Measurements from ENCODE around the gene ZW10. TPM values are rescaled to one million over a fixed set of nuclear protein-coding genes. Genes with fewer than 3 reads are reported as not detected.
"Not testable (repeated sequence)": the region's sequence is repeated elsewhere in the genome, so short reads cannot be mapped to it uniquely, and the experiment has no call there.

The ZW10 gene
- polyA plus RNA-seq, 2 donors, result 2.6 to 8.3 TPM

GRCh38 chr11:113796663-113797259 is 23.3 kb upstream of the ZW10 start:
- Histone ChIP-seq H3K4me3 (ENCODE audit: low read depth in 1 of 2, low read length in 2 of 2) (no peak overlapping the region), H3K27ac (ENCODE audit: low read depth in 2 of 2, low read length in 1 of 2) (no peak overlapping the region), H3K36me3 (ENCODE audit: control insufficient read depth in 2 of 2, insufficient read depth in 2 of 2, low read length in 1 of 2) (peaks cover 0 to 4% of the 10 kb centered on the region in 2 donors), H3K4me1 (ENCODE audit: control insufficient read depth in 2 of 2, insufficient read depth in 2 of 2, low read length in 1 of 2) (no peaks in the 10 kb centered on the region), H3K9me3 (ENCODE audit: control insufficient read depth in 2 of 2, insufficient read depth in 1 of 2, low read depth in 1 of 2, low read length in 1 of 2) (no peaks in the 10 kb centered on the region), H3K27me3 (ENCODE audit: control insufficient read depth in 1 of 2, insufficient read depth in 2 of 2, low read length in 2 of 2) (no peaks in the 10 kb centered on the region)
- 64 to 66% methylated on average over 3 of the region's 3 CpGs for WGBS, 2 donors

- no peaks in the 10 kb centered on the region for H3K27me3 ChIP-seq (ENCODE audit: control insufficient read depth in 1 of 2, insufficient read depth in 2 of 2, low read length in 2 of 2)
- H3K36me3 ChIP-seq (ENCODE audit: control insufficient read depth in 2 of 2, insufficient read depth in 2 of 2, low read length in 1 of 2), result no peaks in the 10 kb centered on the region
- H3K4me3 ChIP-seq (ENCODE audit: low read depth in 1 of 2, low read length in 2 of 2), result no peak overlapping the region
- 87 to 90% methylated on average over 35 of the region's 35 CpGs for WGBS, 2 donors
- H3K4me1 ChIP-seq (ENCODE audit: control insufficient read depth in 2 of 2, insufficient read depth in 2 of 2, low read length in 1 of 2), result no peaks in the 10 kb centered on the region
- no peaks in the 10 kb centered on the region for H3K9me3 ChIP-seq (ENCODE audit: control insufficient read depth in 2 of 2, insufficient read depth in 1 of 2, low read depth in 1 of 2, low read length in 1 of 2)
- no peak overlapping the region for H3K27ac ChIP-seq (ENCODE audit: low read depth in 2 of 2, low read length in 1 of 2)
These were observed 16.3 kb upstream of the ZW10 start for GRCh38 chr11:113789675-113790320.

GRCh38 chr11:113789016-113789415 is 15.5 kb upstream of the ZW10 start:
- H3K4me3 ChIP-seq (ENCODE audit: low read depth in 1 of 2, low read length in 2 of 2); H3K36me3 ChIP-seq (ENCODE audit: control insufficient read depth in 2 of 2, insufficient read depth in 2 of 2, low read length in 1 of 2); H3K27me3 ChIP-seq (ENCODE audit: control insufficient read depth in 1 of 2, insufficient read depth in 2 of 2, low read length in 2 of 2); H3K9me3 ChIP-seq (ENCODE audit: control insufficient read depth in 2 of 2, insufficient read depth in 1 of 2, low read depth in 1 of 2, low read length in 1 of 2); H3K27ac ChIP-seq (ENCODE audit: low read depth in 2 of 2, low read length in 1 of 2); H3K4me1 ChIP-seq (ENCODE audit: control insufficient read depth in 2 of 2, insufficient read depth in 2 of 2, low read length in 1 of 2): not testable (repeated sequence)
- 90% methylated on average over 22 of the region's 22 CpGs for WGBS, 2 donors

- Histone ChIP-seq H3K36me3 (ENCODE audit: control insufficient read depth in 2 of 2, insufficient read depth in 2 of 2, low read length in 1 of 2) (no peaks in the 10 kb centered on the region), H3K4me3 (ENCODE audit: low read depth in 1 of 2, low read length in 2 of 2) (no peak overlapping the region), H3K4me1 (ENCODE audit: control insufficient read depth in 2 of 2, insufficient read depth in 2 of 2, low read length in 1 of 2) (no peaks in the 10 kb centered on the region), H3K9me3 (ENCODE audit: control insufficient read depth in 2 of 2, insufficient read depth in 1 of 2, low read depth in 1 of 2, low read length in 1 of 2) (no peaks in the 10 kb centered on the region), H3K27ac (ENCODE audit: low read depth in 2 of 2, low read length in 1 of 2) (no peak overlapping the region), H3K27me3 (ENCODE audit: control insufficient read depth in 1 of 2, insufficient read depth in 2 of 2, low read length in 2 of 2) (no peaks in the 10 kb centered on the region)
- 55 to 56% methylated on average over 1 of the region's 1 CpG for WGBS, 2 donors
These were observed 8.6 kb upstream of the ZW10 start for GRCh38 chr11:113782134-113782533.

- 63 to 68% methylated on average over 5 of the region's 5 CpGs for WGBS, 2 donors
- H3K27me3 ChIP-seq (ENCODE audit: control insufficient read depth in 1 of 2, insufficient read depth in 2 of 2, low read length in 2 of 2), result no peaks in the 10 kb centered on the region
- no peak overlapping the region for H3K4me3 ChIP-seq (ENCODE audit: low read depth in 1 of 2, low read length in 2 of 2)
- H3K9me3 ChIP-seq (ENCODE audit: control insufficient read depth in 2 of 2, insufficient read depth in 1 of 2, low read depth in 1 of 2, low read length in 1 of 2), result no peaks in the 10 kb centered on the region
- no peaks in the 10 kb centered on the region for H3K4me1 ChIP-seq (ENCODE audit: control insufficient read depth in 2 of 2, insufficient read depth in 2 of 2, low read length in 1 of 2)
- no peaks in the 10 kb centered on the region for H3K36me3 ChIP-seq (ENCODE audit: control insufficient read depth in 2 of 2, insufficient read depth in 2 of 2, low read length in 1 of 2)
- no peak overlapping the region for H3K27ac ChIP-seq (ENCODE audit: low read depth in 2 of 2, low read length in 1 of 2)
These were observed 8.2 kb upstream of the ZW10 start for GRCh38 chr11:113781682-113782081.

GRCh38 chr11:113779496-113779895 is 6.0 kb upstream of the ZW10 start, which contains the start of gene CLDN25:
Gene CLDN25 (plus strand): TSS chr11:113779796. CDS start chr11:113779796, 0 bp downstream.
- Histone ChIP-seq H3K27me3 (ENCODE audit: control insufficient read depth in 1 of 2, insufficient read depth in 2 of 2, low read length in 2 of 2) (no peaks in the 10 kb centered on the region), H3K36me3 (ENCODE audit: control insufficient read depth in 2 of 2, insufficient read depth in 2 of 2, low read length in 1 of 2) (no peaks in the 10 kb centered on the region), H3K4me3 (ENCODE audit: low read depth in 1 of 2, low read length in 2 of 2) (no peak within 1 kb of the TSS), H3K4me1 (ENCODE audit: control insufficient read depth in 2 of 2, insufficient read depth in 2 of 2, low read length in 1 of 2) (no peaks in the 10 kb centered on the region), H3K9me3 (ENCODE audit: control insufficient read depth in 2 of 2, insufficient read depth in 1 of 2, low read depth in 1 of 2, low read length in 1 of 2) (no peaks in the 10 kb centered on the region), H3K27ac (ENCODE audit: low read depth in 2 of 2, low read length in 1 of 2) (no peak within 1 kb of the TSS)
- WGBS, 2 donors, result 80 to 82% methylated on average over 4 of the region's 4 CpGs

- WGBS, 2 donors, result 31 to 38% methylated on average over 11 of the region's 11 CpGs
- Histone ChIP-seq H3K4me1 (ENCODE audit: control insufficient read depth in 2 of 2, insufficient read depth in 2 of 2, low read length in 1 of 2) (no peaks in the 10 kb centered on the region), H3K4me3 (ENCODE audit: low read depth in 1 of 2, low read length in 2 of 2) (no peak overlapping the region), H3K36me3 (ENCODE audit: control insufficient read depth in 2 of 2, insufficient read depth in 2 of 2, low read length in 1 of 2) (no peaks in the 10 kb centered on the region), H3K27ac (ENCODE audit: low read depth in 2 of 2, low read length in 1 of 2) (peak overlapping the region; percentile 60 to 86), H3K27me3 (ENCODE audit: control insufficient read depth in 1 of 2, insufficient read depth in 2 of 2, low read length in 2 of 2) (no peaks in the 10 kb centered on the region), H3K9me3 (ENCODE audit: control insufficient read depth in 2 of 2, insufficient read depth in 1 of 2, low read depth in 1 of 2, low read length in 1 of 2) (no peaks in the 10 kb centered on the region)
These were observed 4.8 kb upstream of the ZW10 start for GRCh38 chr11:113778111-113778910.

- Histone ChIP-seq H3K4me3 (ENCODE audit: low read depth in 1 of 2, low read length in 2 of 2) (peak overlapping the region in 1 of 2 donors; percentile 95), H3K9me3 (ENCODE audit: control insufficient read depth in 2 of 2, insufficient read depth in 1 of 2, low read depth in 1 of 2, low read length in 1 of 2) (no peaks in the 10 kb centered on the region), H3K36me3 (ENCODE audit: control insufficient read depth in 2 of 2, insufficient read depth in 2 of 2, low read length in 1 of 2) (no peaks in the 10 kb centered on the region), H3K27me3 (ENCODE audit: control insufficient read depth in 1 of 2, insufficient read depth in 2 of 2, low read length in 2 of 2) (no peaks in the 10 kb centered on the region), H3K4me1 (ENCODE audit: control insufficient read depth in 2 of 2, insufficient read depth in 2 of 2, low read length in 1 of 2) (no peaks in the 10 kb centered on the region), H3K27ac (ENCODE audit: low read depth in 2 of 2, low read length in 1 of 2) (no peak overlapping the region)
- WGBS, 2 donors, result 0% methylated on average over 1 of the region's 1 CpG
These were observed 647 bp upstream of the ZW10 start for GRCh38 chr11:113774174-113774503.

- H3K27ac ChIP-seq (ENCODE audit: low read depth in 2 of 2, low read length in 1 of 2), result peak overlapping the region; percentile 77 to 92
- peak overlapping the region; percentile 82 to 95 for H3K4me3 ChIP-seq (ENCODE audit: low read depth in 1 of 2, low read length in 2 of 2)
- no peaks in the 10 kb centered on the region for H3K36me3 ChIP-seq (ENCODE audit: control insufficient read depth in 2 of 2, insufficient read depth in 2 of 2, low read length in 1 of 2)
- no peaks in the 10 kb centered on the region for H3K9me3 ChIP-seq (ENCODE audit: control insufficient read depth in 2 of 2, insufficient read depth in 1 of 2, low read depth in 1 of 2, low read length in 1 of 2)
- 1% methylated on average over 10 of the region's 10 CpGs for WGBS, 2 donors
- H3K27me3 ChIP-seq (ENCODE audit: control insufficient read depth in 1 of 2, insufficient read depth in 2 of 2, low read length in 2 of 2), result no peaks in the 10 kb centered on the region
- H3K4me1 ChIP-seq (ENCODE audit: control insufficient read depth in 2 of 2, insufficient read depth in 2 of 2, low read length in 1 of 2), result no peaks in the 10 kb centered on the region
These were observed 438 bp downstream of the ZW10 start for GRCh38 chr11:113773092-113773415.
